K562 (cell line): Measurements from ENCODE around the gene RTL10. TPM values are rescaled to one million over a fixed set of nuclear protein-coding genes. Genes with fewer than 3 reads are reported as not detected.

Experiments used
- CEBPB ChIP-seq: fragments of 450-650 bp; IDR thresholded peaks from 2 replicates; pipeline ENCODE4 v1.6.1; 2016; ENCODE audit warnings: missing genetic modification characterization, missing compliant biosample characterization
- FUS ChIP-seq: fragments of 200-400 bp; formaldehyde crosslinking; optimal IDR thresholded peaks from 2 replicates; pipeline ENCODE3; 2017; ENCODE audit warnings: low read depth, low read length
- HDAC6 ChIP-seq: IDR thresholded peaks from 2 replicates; pipeline ENCODE4 v1.6.1; 2012; ENCODE audit warnings: low read depth, mild to moderate bottlenecking, control low read depth, inconsistent platforms, low read length, moderate library complexity
- RAD21 ChIP-seq, 2 experiments: fragments of 250-450 bp in 1 of 2; fragments of 450-650 bp in 1 of 2; sonication (Bioruptor Pico) in 1 of 2; formaldehyde crosslinking in 1 of 2; IDR thresholded peaks in 1 of 2; conservative IDR thresholded peaks in 1 of 2; 2 replicates each; pipeline versions ENCODE4 v1.4.0 to v1.8.0; 2020 to 2022; ENCODE audit warnings: mild to moderate bottlenecking in 2 of 2, moderate library complexity in 1 of 2
- REST ChIP-seq, 2 experiments: fragments of 450-650 bp; formaldehyde crosslinking in 1 of 2; IDR thresholded peaks; 2 replicates each; pipeline versions ENCODE4 v1.4.0 to v1.6.1; 2014 to 2020; ENCODE audit warnings: mild to moderate bottlenecking in 2 of 2, borderline replicate concordance in 1 of 2, low read depth in 1 of 2
- SMAD4 ChIP-seq: fragments of 250-450 bp; sonication (Bioruptor Pico); conservative IDR thresholded peaks from 2 replicates; pipeline ENCODE4 v1.8.0; 2021; ENCODE audit warnings: inconsistent platforms, mild to moderate bottlenecking, moderate library complexity
- ZBTB1 ChIP-seq: sonication (generic); formaldehyde crosslinking; IDR thresholded peaks from 2 replicates; pipeline ENCODE4 v1.8.1; 2023; ENCODE audit warnings: missing genetic modification reagents, low read depth, mild to moderate bottlenecking, borderline replicate concordance
- polyA plus RNA-seq, 8 experiments: library from polyadenylated mRNA; depleted of rRNA in 4 of 8; stranded (reverse) in 5 of 8; unstranded in 3 of 8; fragments of >200 nt; fragmentation: Nextera tagmentation in 2 of 8; fragmentation: Illumina TruSeq in 1 of 8; extraction: Ambion mirVana in 2 of 8; extraction: Trizol in 1 of 8; gene quantifications; 2 replicates each; pipeline versions ENCODE4 v1.2.1 to v1.2.3, GENCODE V29; 2011 to 2014; ENCODE audit warnings: inconsistent platforms in 1 of 8, missing spikeins in 1 of 8
- total RNA-seq, 7 experiments: library from RNA; depleted of rRNA in 6 of 7; stranded (reverse); fragments of >200 nt in 6 of 7; fragmentation: Illumina TruSeq in 2 of 7; extraction: Trizol in 2 of 7; gene quantifications; 2 replicates each; pipeline versions ENCODE4 v1.2.1 to v1.2.3, GENCODE V29; 2011 to 2021; ENCODE audit warnings: low replicate concordance in 1 of 7
- TF ChIP-seq, protein P1 (sequence below): fragments of 250-450 bp; sonication (Bioruptor Pico); IDR thresholded peaks from 2 replicates; pipeline ENCODE4 v1.5.0; 2021; ENCODE audit warnings: mild to moderate bottlenecking, borderline replicate concordance
- TF ChIP-seq, protein P2 (sequence below): fragments of 250-450 bp; sonication (Bioruptor Pico); IDR thresholded peaks from 2 replicates; pipeline ENCODE4 v1.8.0; 2021; ENCODE audit warnings: borderline replicate concordance, mild to moderate bottlenecking, moderate library complexity; ENCODE audit not compliant: poor library complexity, severe bottlenecking
- TF ChIP-seq, protein P3 (sequence below), 2 experiments: fragments of 200-800 bp in 1 of 2; sonication (Bioruptor generic) in 1 of 2; sonication (generic) in 1 of 2; formaldehyde crosslinking in 1 of 2; IDR thresholded peaks in 1 of 2; conservative IDR thresholded peaks in 1 of 2; 2 replicates each; pipeline versions ENCODE4 v1.5.0 to v1.6.1; 2016 to 2020; ENCODE audit warnings: missing compliant biosample characterization in 1 of 2, missing genetic modification characterization in 1 of 2, missing genetic modification reagents in 1 of 2
- TF ChIP-seq, protein P4 (sequence below), 2 experiments: fragments of 250-450 bp in 1 of 2; fragments of 450-650 bp in 1 of 2; sonication (Bioruptor Pico) in 1 of 2; IDR thresholded peaks; 2 replicates each; pipeline versions ENCODE4 v1.6.1 to v1.8.0; 2016 to 2021; ENCODE audit warnings: mild to moderate bottlenecking in 2 of 2, moderate library complexity in 2 of 2, missing compliant biosample characterization in 1 of 2, missing genetic modification characterization in 1 of 2

Gene RTL10
- total and polyA plus RNA-seq, 9 of the 15 experiments (the other 6 are each of a cell fraction or from before 2014, with no cell fraction given), result 19.8 to 75.5 (median 32.5) TPM

DNA sequence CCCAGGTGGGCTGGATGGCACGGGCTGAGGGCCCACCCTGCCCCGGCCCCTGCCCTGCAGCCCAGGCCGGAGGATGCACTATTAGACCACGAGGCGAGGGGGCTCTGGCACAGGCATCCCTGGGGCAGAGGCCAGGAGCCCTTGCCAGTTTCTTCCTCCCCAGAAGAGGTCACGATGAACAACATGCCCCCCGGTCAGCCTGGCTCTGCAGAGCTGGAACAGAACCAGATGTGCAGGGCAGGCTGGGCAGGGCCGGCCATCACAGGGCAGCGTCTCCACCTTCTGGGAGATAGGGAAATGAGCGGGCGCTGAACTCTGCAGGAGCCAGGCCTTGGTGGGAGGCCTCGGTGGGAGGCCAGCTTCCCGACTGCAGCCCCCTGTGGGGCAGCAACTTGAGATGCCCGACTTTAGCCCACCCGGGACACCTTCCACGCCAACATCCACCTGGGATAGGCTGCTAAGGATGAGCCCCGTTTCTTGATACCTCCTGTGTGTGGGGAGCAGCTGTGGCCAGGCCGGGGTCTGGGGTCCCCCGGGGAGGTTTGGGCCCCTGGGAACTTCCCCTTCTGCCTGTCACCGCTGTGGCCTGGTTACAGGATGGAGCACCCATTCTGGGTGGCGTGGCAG, 21.8 kb upstream of the RTL10 start (continued):
- TF ChIP-seq, protein P1, sequence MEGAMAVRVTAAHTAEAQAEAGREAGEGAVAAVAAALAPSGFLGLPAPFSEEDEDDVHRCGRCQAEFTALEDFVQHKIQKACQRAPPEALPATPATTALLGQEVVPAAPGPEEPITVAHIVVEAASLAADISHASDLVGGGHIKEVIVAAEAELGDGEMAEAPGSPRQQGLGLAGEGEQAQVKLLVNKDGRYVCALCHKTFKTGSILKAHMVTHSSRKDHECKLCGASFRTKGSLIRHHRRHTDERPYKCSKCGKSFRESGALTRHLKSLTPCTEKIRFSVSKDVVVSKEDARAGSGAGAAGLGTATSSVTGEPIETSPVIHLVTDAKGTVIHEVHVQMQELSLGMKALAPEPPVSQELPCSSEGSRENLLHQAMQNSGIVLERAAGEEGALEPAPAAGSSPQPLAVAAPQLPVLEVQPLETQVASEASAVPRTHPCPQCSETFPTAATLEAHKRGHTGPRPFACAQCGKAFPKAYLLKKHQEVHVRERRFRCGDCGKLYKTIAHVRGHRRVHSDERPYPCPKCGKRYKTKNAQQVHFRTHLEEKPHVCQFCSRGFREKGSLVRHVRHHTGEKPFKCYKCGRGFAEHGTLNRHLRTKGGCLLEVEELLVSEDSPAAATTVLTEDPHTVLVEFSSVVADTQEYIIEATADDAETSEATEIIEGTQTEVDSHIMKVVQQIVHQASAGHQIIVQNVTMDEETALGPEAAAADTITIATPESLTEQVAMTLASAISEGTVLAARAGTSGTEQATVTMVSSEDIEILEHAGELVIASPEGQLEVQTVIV (CRISPR knock-in tag), result no peak
- TF ChIP-seq RAD21 (CRISPR knock-in tag; conservative IDR thresholded peaks at IDR 0.05 in 1 of 2, IDR thresholded peaks at IDR 0.05 in 1 of 2), result peak in 1 of 2 experiments; percentile 42; a peak in 2 of 4 replicates
- TF ChIP-seq SMAD4, result no peak
- TF ChIP-seq, protein P2, sequence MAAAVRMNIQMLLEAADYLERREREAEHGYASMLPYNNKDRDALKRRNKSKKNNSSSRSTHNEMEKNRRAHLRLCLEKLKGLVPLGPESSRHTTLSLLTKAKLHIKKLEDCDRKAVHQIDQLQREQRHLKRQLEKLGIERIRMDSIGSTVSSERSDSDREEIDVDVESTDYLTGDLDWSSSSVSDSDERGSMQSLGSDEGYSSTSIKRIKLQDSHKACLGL (CRISPR knock-in tag), result peak; percentile 17
- TF ChIP-seq HDAC6, result 0 out of 2 replicates have a peak, but pooled peaks have one; percentile 50
- TF ChIP-seq, protein P3, sequence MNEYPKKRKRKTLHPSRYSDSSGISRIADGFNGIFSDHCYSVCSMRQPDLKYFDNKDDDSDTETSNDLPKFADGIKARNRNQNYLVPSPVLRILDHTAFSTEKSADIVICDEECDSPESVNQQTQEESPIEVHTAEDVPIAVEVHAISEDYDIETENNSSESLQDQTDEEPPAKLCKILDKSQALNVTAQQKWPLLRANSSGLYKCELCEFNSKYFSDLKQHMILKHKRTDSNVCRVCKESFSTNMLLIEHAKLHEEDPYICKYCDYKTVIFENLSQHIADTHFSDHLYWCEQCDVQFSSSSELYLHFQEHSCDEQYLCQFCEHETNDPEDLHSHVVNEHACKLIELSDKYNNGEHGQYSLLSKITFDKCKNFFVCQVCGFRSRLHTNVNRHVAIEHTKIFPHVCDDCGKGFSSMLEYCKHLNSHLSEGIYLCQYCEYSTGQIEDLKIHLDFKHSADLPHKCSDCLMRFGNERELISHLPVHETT (CRISPR knock-in tag; conservative IDR thresholded peaks at IDR 0.05 in 1 of 2, IDR thresholded peaks at IDR 0.05 in 1 of 2), result 0 out of 4 replicates have a peak, but pooled peaks of 1 of the 2 experiments have one; percentile 35
- TF ChIP-seq, protein P4, sequence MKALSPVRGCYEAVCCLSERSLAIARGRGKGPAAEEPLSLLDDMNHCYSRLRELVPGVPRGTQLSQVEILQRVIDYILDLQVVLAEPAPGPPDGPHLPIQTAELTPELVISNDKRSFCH (CRISPR knock-in tag; IDR thresholded peaks at IDR 0.05), result no peak
- TF ChIP-seq, protein P4 (tag; IDR thresholded peaks at IDR 0.05), result no peak
- no peak for TF ChIP-seq FUS
- no peak for TF ChIP-seq ZBTB1 (CRISPR knock-in tag)
- no peak for TF ChIP-seq CEBPB (tag)
- peak; percentile 17; the same call in 1 of the 2 replicates for TF ChIP-seq REST (IDR thresholded peaks at IDR 0.05; ENCODE audit: borderline replicate concordance)
- TF ChIP-seq REST (CRISPR knock-in tag; IDR thresholded peaks at IDR 0.05; ENCODE audit: low read depth), result no peak
